ENCODE measurements around the gene CD207. TPM values are rescaled to one million over a fixed set of nuclear protein-coding genes. Genes with fewer than 3 reads are reported as not detected.

Gene CD207
- total RNA-seq, 1 donor from 2014 or later, result 2.5 TPM

- Histone ChIP-seq H3K4me1 (peaks cover 10% of the 10 kb centered on the region), H3K27me3 (peaks cover 2% of the 10 kb centered on the region)
- intact Hi-C loops (cut with DNase I), result no loop called here
Measured at GRCh38 chr2:70785137-70785911, 50.3 kb downstream of the CD207 start.

DNA sequence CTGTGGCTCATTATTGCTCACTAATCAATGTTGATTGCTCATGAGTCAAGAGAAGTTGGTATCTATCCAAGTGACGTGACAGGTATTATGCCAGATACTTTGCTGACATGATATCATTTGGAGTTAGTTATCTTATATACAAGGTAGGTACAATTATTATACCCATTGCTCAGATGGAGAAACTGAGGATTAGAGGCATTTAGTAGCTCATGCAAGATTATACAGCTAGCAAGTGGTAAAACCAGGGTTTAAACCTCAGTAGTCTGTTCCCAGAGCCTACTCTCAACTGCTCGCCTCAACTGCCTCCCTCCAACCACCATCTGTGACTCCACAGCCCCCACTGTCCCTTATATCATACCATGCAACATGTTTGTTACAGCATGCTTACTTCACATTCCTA, 51.3 kb downstream of the CD207 start:
- Histone ChIP-seq H3K9me3 (no peaks in the 10 kb centered on the region), H3K4me1 (peaks cover under 1% of the 10 kb centered on the region), H3K27me3 (no peaks in the 10 kb centered on the region), H3K4me3 (no peak overlapping the region), H3K36me3 (no peaks in the 10 kb centered on the region), H3K27ac (no peak overlapping the region)
- intact Hi-C loops (cut with DNase I), result no loop called here
- DNase-seq (ENCODE audit: extremely low spot score in 2 of 2), result no peak
- no peak for TF ChIP-seq POLR2A (IDR thresholded peaks at IDR 0.05)
- TF ChIP-seq POLR2AphosphoS5 (IDR thresholded peaks at IDR 0.05; ENCODE audit: insufficient read depth in 1 of 2, low read depth in 1 of 2), result no peak
- TF ChIP-seq, protein P1, sequence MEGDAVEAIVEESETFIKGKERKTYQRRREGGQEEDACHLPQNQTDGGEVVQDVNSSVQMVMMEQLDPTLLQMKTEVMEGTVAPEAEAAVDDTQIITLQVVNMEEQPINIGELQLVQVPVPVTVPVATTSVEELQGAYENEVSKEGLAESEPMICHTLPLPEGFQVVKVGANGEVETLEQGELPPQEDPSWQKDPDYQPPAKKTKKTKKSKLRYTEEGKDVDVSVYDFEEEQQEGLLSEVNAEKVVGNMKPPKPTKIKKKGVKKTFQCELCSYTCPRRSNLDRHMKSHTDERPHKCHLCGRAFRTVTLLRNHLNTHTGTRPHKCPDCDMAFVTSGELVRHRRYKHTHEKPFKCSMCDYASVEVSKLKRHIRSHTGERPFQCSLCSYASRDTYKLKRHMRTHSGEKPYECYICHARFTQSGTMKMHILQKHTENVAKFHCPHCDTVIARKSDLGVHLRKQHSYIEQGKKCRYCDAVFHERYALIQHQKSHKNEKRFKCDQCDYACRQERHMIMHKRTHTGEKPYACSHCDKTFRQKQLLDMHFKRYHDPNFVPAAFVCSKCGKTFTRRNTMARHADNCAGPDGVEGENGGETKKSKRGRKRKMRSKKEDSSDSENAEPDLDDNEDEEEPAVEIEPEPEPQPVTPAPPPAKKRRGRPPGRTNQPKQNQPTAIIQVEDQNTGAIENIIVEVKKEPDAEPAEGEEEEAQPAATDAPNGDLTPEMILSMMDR (IDR thresholded peaks at IDR 0.05), result no peak

More at GRCh38 chr2:70785137-70785911, 50.3 kb downstream of the CD207 start:
- Histone ChIP-seq H3K27ac (no peak overlapping the region), H3K36me3 (no peaks in the 10 kb centered on the region), H3K4me3 (no peak overlapping the region), H3K9me3 (no peaks in the 10 kb centered on the region)
- TF ChIP-seq, protein P1 (IDR thresholded peaks at IDR 0.05), result no peak
- no peak for DNase-seq (ENCODE audit: extremely low spot score in 2 of 2)

Small RNA genes lying within 50 kb of the gene (small RNA-seq; reads per million reads assigned to genes)
- not detected for gene HMGN2P21

Other genes with a start within 250 kb of the CD207 start
- 3.4 TPM for gene ADD2, start 67.6 kb downstream of the CD207 start, total RNA-seq
- not detected for gene FIGLA, start 45.2 kb downstream of the CD207 start, total RNA-seq
- 0.49 TPM for gene CLEC4F, start 15.2 kb downstream of the CD207 start, total RNA-seq
- gene VAX2, start 64.8 kb upstream of the CD207 start, total RNA-seq, result not detected
- gene ATP6V1B1, start 100.1 kb upstream of the CD207 start, total RNA-seq, result not detected
- 4.9 TPM for gene ANKRD53, start 142.8 kb upstream of the CD207 start, total RNA-seq
- gene TEX261, start 159.1 kb upstream of the CD207 start, total RNA-seq, result 29.0 TPM
- gene NAGK, start 232.8 kb upstream of the CD207 start, total RNA-seq, result 110 TPM